Activated naive CD4-positive, alpha-beta T cell treated with anti-CD3 and anti-CD28 coated beads, Interleukin-2, amount 50 U/mL, for 16 hours (primary cell): Measurements from ENCODE around the gene ARHGEF25.
"Not testable (repeated sequence)": the region's sequence is repeated elsewhere in the genome, so short reads cannot be mapped to it uniquely, and the experiment has no call there.

Source experiments
- DNase-seq: peaks from one replicate; pipeline ENCODE4 v3.0.0-alpha.2; 2020

Gene ARHGEF25

DNA sequence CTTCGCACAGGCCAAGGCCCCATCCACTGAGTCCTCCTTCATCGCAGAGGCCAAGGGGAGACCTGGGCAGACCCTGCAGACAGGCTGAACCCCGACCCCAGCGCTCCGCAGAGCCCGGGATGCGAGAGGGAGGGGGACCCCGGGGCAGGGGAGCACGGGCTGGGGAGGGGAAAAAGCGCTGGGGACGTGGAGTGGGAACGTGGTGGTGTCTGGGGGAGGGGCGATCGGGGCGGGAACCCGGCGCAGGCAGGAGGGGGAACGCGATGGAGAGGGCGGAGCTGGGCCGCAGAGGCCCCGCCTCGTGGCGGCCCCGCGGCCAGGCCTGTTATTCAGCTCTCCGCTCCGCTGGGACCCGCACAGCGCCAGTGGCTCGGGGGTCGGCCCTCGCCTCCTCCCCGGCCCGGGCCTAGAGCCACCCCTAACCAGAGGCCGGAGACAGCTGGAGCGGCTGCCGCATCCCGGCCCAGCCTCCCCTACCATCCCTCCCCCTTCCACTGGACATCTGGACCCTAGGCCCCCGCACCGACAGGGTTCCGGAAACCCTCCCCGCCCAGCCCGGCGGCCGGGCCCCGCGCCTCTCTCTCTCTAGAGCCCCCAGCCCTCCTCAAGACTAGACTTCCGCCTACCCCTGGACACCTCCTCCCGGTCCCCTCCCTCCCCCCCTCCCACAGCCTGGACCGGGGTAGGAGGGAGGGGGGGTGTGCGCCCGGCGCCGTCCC, at the start of gene ARHGEF25:
TSS of gene ARHGEF25 (plus strand) at position 328 of the 719 bp plus-strand sequence. CDS start 460 bp downstream, outside the sequence.
- peak; percentile 65 for DNase-seq

- no peak for DNase-seq
Observed at GRCh38 chr12:57563358-57563757, 47.9 kb upstream of the ARHGEF25 start.

DNA sequence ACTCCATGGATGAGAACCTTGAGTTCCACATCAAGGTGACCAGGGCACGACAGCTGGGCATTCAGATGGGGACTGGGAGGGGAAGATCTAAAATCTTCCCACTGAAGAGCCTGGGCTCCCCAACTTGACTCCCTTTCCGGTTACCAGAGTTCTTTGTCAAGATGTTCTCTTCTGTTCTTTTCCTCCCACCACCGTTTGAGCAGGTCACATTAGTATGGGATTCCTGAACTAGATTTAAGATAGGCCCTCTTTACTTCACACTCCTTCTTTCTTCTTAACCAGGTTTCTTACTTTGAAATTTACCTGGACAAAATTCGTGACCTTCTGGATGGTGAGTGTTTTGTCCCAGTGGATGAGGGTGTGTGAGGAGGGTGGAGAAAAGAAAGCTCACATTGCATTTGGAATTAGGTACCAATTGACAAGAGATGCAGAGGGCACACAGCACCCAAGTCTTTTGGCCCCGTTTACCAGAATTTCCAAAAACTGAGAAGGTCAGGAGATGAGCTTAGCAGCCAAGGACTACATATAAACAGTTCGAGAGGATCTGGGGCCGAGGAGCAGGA, 47.0 kb upstream of the ARHGEF25 start:
- DNase-seq = no peak

GRCh38 chr12:57568838-57569237, 42.4 kb upstream of the ARHGEF25 start:
- no peak for DNase-seq

DNA sequence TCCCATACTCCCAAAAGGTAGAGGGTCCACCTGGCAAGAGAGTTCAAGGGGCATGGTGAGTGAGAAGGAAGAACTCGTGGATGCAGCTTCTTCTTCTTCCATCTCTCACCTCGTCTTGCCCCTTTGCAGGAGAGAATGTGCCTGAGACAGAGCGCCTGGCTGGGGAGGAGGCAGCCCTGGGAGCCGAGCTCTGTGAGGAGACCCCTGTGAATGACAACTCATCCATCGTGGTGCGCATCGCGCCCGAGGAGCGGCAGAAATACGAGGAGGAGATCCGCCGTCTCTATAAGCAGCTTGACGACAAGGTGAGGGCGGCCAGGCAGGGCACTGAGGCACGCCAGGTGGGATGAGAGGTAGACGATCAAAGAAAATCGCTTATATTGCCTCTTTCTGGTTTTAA, 41.4 kb upstream of the ARHGEF25 start:
- DNase-seq = no peak

DNA sequence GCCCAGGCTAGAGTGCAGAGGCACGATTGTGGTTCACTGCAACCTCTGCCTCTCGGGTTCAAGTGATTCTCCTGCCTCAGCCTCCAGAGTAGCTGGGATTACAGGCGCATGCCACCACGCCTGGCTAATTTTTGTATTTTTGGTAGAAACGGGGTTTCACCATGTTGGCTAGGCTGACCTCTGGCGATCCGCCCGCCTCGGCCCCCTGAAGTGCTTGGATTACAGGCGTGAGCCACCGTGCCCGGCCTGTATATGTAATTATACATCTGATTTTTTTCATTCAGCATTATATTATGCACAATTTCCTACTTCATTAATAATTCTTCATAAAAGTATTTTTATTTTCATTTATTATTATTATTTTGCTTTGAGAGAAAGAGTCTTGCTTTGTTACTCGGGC, 40.8 kb upstream of the ARHGEF25 start:
- not testable (repeated sequence) for DNase-seq

- DNase-seq = no peak
Observed at GRCh38 chr12:57571926-57572762, 39.1 kb upstream of the ARHGEF25 start.

DNA sequence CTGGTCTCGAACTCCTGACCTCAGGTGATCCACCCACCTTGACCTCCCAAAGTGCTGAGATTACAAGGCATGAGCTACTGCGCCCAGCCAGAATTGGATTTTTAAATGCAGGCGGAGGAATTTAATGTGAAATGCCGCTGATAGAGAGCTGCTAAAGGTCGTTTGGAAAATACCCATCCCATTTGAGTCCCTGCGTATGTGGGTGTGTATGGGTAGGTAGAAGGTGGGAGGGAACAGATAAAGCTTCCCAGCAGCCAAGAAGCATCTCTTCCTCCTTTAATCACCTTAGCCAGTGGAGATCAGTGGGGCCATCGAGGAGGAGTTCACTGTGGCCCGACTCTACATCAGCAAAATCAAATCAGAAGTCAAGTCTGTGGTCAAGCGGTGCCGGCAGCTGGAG, 36.4 kb upstream of the ARHGEF25 start:
- no peak for DNase-seq

GRCh38 chr12:57575771-57576612, 35.2 kb upstream of the ARHGEF25 start:
- DNase-seq = no peak

DNA sequence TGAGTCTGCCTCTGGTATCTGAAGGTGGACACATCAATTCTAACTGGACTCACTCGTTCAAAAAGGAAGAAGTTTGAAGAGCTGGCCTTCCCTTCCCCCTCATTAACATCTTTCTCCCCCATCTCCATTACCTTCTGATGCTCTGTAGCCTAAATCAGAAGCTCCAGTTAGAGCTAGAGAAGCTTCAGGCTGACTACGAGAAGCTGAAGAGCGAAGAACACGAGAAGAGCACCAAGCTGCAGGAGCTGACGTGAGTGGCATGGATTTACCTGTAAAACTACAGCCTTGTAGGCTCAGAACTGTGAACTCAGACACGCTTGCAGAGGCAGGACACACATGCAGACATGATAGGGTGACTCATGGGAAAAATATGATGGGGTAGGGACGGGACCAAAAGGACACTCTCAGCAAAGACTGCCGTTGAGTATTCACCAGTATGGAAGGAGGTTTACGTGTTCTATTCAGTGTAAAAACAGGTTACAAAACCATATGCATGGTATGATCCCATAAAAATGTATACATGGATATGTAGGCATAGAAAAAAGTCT, 34.5 kb upstream of the ARHGEF25 start:
- no peak for DNase-seq

DNA sequence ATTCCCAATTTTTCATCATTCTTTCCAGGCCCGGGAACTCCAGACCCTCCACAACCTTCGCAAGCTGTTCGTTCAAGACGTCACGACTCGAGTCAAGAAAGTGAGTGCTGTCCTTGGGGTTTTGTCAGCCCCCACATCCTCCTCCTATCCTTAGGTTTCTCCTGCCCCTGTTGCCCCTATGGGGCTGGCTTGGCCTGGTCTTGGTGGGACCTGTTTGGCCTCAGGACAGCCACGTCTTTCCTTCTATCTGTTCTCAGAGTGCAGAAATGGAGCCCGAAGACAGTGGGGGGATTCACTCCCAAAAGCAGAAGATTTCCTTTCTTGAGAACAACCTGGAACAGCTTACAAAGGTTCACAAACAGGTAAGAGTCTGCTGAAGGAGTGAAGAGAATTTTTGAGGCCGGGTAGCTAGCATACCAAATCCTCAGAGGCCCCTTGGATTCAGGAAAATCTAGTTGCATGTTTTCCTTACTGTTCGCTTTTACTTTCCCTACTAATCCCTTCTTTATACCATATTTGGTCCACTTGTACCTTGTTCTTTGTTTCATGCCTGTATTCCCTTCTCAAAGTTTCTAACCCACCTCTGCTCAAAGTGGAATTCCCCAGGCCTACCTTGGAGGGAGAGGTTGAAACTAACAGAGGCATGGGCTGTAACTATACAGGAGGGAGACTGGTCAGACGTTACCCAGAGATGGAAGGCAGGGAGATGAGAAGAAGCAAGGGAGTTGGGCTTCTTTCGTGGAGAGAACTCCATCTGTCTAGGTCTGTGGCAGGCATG, 33.1 kb upstream of the ARHGEF25 start:
- DNase-seq = no peak

- DNase-seq = no peak
Observed at GRCh38 chr12:57579011-57579410, 32.2 kb upstream of the ARHGEF25 start.

GRCh38 chr12:57579677-57580465, 31.4 kb upstream of the ARHGEF25 start:
- DNase-seq = no peak

DNA sequence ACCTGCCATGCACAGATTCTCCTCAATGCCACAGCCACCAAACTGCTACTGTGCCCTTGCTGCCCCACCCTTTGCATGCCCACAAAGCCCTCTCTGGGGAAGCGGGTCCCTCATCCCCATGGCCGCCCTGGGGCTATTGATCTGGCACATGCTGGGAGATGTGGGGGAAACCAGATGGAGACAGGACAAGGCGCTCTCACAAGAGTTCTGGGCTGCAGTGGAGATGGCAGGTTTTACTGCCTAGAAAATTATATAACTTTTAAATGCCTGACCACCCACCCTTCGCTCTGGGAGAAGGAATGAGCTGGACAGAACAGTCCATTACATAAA, 30.8 kb upstream of the ARHGEF25 start:
- DNase-seq = no peak

DNA sequence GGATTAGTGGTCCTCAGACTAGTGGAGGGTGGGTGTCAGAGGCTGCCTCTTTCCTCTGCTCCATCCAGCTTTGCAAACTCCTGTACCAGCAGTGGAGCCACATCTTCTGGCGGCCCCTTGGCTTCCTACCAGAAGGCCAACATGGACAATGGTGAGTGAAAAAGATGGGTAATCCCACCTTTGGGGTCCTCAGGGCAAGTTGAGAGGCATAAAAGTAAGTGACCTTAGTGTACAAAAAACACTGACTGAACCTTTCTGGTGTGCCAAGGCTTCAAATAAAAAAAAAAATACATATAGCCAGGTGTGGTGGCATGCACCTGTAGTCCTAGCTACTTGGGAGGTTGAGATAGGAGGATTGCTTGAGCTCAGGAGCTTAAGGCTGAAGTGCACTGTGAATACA, 29.4 kb upstream of the ARHGEF25 start:
- no peak for DNase-seq

- no peak for DNase-seq
Observed at GRCh38 chr12:57582440-57582839, 28.8 kb upstream of the ARHGEF25 start.

DNA sequence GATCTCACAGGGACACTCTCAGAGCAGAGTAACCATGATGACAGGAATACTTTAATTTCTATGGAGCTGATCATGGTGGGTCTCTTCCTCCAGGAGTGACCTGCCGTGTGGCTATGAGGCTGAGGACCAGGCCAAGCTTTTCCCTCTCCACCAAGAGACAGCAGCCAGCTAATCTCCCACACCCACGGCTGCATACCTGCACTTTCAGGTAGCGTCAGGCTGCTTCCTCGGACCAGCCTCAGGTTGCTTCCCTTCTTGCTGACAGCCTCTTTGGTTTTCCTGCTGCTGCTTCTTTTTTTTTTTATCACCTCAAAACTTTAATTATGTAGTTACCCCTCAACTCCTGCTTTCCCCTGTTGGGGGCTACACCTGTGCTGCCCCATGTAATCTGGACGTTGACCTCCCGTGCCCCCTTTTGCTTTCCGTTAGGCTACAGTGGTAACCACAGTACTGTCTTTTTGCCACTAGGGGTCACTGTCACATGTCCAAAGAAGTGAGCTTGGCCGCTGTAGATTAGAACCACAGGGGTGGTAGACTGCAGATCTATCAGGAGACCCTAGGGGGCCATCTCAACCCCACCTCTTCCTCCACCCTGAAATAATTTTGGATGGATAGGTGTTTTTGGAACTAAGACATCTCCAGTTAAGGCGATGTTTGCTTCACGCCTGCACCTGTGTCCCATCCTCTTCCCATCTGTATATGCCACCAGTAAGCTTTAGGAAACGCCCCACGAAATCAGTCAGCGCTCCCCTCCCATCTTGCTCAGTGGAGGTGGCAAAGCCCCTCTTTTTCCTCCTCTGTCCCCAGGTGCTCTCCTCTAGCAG, 28.0 kb upstream of the ARHGEF25 start:
- peak; percentile 60 for DNase-seq

DNA sequence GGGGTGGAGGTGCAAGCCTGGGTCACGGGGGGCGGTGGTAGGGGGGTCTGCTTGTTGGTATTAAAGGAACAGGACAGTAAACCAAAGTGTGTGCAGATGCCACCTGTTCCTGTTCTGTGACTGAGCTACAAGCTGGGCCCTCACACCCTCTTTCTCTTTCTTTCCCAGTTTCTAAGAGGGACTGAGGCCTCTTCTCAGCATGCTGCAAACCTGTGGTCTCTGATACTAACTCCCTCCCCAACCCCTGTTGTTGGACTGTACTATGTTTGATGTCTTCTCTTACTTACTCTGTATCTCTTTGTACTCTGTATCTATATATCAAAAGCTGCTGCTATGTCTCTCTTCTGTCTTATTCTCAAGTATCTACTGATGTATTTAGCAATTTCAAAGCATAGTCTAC, 27.2 kb upstream of the ARHGEF25 start:
- DNase-seq = no peak

GRCh38 chr12:57584690-57585089, 26.5 kb upstream of the ARHGEF25 start:
- DNase-seq = no peak

DNA sequence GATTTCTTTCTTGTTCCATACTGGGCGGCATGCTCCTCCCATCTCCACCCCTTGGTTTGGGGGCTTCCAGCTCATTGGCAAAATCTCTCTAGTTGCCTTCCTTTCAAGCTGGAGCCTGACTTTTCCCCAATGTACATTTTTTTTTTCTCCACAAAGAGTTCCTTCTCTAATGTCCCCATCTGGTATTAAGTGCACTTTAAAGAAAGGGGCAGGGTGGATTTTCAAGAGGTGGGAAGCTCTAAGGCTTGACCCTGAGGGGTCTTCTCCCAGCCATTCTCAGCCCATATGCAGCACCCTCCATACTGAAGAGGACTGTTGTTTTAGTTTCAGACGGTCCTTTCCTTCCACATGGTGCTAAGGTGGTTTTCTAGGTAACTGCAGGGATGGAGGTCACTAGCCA, 26.1 kb upstream of the ARHGEF25 start:
- DNase-seq = no peak
